Fibroblast of the conjunctiva (primary cell): ENCODE measurements around the gene LYL1.

Experiments
- DNase-seq: peaks from one replicate; pipeline ENCODE4 v3.0.0-alpha.2; 2010; ENCODE audit warnings: low read depth

The LYL1 gene

DNA sequence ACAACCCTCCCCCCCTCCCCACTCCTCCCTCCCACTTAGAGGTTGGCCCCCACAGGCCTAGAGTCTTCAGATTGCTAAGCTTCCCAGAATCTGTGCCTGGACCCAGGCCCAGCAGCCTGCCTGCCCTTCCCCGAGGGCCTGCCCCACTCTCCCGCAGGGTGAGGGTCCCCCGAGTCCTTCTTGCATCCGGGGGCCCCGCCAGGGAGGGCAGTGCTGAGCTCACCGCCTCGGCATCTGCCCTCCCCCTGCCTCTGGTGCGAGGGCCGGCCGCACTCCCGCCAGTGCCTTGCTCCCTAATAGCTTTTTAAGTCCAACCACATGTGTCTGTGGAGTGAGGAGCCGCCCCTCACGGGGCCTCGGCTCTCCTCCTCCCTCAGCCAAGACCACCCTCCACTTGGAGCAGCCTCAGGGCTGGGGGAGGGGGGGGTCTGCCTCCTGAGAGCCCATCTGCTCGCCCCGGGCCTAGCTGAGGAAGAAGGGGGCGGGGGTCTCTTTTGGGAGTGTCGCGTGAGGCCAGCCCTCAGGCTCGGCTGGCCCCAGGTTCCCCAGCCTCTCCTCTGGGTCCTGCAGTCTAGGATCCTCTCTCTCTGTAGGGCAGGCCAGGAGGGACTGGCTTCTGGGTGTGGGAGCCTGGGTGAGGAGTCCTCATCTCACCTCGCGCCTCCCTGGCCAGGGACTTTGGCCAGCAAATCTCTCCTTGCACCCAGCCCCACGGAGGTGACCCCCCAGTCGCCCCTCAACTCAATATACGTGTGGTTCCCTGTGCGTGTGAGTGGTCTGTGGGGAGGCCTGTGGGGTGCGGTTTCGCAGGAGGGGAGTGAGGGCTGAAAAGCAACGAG is 47.2 kb downstream of the LYL1 start:
- DNase-seq, result peak; percentile 93

- no peak for DNase-seq
These were observed 47.9 kb downstream of the LYL1 start for GRCh38 chr19:13054626-13055212.

DNA sequence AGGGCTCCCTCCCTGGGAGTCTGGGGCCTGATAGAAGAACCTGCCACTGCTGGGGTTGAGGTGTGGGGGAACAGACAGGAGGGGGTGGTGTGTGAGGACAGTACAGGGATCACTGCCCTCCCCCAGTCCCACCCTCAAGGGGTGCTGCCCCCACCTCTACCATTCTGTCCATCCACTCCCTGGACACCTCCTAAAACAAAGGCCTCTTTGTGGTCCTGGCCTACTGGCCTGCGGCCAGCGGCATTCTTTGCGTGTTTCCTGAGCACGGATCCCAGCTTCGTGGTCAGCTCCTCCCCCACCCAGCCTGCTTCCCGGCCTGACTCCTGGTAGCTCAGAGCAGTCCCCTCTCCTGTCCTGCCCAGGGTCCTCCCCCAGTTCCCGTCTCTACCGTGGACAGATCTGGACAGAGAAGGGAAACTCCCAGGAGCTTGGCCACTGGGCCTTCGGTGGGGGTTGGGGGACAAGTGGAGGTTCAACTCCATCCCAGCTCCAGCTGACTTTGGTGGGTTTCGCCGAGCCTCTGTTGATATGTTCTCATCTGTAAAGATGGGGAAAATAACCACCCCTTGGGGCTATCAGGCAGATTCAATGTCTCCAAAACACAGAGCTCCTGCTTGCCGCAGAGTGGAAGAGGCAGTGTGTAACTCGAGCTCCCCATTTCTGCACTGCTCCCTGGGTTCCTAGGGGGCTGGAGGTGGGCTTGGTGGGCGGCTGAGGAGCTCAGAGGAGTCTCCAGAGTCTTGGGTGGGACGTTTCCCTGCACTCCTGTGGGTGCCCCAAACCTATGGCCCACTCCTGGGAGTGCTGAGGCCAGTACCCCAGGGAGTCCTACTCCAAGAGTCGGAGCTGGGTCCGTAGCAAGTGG is 48.7 kb downstream of the LYL1 start:
- DNase-seq, result peak; percentile 54

DNA sequence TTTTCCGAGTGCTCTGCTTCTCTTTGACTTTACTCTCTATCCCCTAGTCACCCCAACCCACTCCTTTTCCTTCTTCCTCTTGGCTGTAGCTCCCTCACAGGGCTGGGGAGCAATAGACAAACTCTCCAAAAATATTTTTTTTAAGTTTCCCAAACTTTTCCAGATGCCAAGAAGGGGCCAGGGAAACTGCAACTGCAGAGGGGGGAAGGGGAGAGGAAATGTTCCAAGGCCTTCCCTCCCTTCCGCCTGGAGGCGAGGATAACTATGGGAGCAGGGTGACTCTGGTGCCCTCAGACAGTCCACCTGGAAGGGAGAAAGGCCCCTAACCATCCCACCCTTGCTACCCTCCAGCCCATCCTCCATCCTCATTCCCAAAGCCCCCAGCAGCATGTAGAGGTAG is 49.4 kb downstream of the LYL1 start:
- no peak for DNase-seq

- DNase-seq, result no peak
These were observed 50.0 kb downstream of the LYL1 start for GRCh38 chr19:13052447-13053175.

DNA sequence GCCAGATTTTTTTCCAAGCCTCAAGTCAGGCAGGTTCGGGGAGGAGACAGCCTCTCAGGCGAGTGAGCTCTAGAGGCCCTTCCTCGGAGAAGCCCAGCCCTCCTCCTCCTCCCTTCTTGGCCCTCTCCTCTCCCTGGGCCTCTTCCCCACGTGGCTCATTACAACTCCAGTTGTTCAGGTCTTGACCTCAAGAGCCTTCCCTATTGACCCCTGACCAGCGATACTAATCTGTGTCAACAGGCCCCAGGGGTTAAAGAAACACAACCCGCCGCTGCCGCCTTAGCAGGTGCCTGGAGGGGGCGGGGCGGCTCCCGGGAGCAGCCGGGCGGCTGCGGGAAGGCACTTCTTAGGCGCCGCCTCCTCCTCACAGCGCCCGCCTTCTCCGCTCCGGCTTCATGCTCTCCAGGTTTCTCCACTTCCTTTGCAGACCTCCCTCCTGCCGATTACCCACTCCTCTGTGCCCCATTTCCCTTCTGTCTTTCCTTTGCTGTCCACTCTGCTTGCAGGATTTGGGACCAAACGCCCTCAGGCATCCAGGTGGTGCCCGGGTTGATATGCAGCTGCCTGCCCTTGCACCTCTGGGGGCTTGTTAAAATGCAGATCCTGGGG is 51.0 kb downstream of the LYL1 start:
- DNase-seq, result no peak

DNA sequence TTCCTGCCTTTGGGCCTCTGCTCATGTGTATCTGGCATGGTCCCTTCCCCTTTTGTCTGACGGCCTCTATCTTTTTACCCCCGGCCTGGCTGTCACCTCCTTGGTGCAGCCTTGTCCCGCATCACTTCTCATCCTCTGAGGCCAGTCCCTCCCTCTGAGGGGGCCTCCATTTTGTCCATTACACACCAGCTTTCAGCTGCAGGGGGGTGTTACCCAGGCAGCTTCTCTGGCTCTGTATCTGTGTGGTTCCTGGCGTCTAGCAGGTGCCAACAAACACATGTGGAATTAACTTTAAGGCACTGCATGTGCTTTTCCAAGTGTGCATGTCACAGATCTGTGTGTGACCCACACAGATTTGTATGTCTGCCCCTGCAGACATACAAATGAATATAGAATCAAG is 52.4 kb downstream of the LYL1 start:
- DNase-seq, result no peak
